ENCODE results near the gene SGSM1.
"Not testable (repeated sequence)": the region's sequence is repeated elsewhere in the genome, so short reads cannot be mapped to it uniquely, and the experiment has no call there.

Gene SGSM1

GRCh38 chr22:24827296-24827695, 21.3 kb downstream of the SGSM1 start:
- Histone ChIP-seq H3K4me3 (ENCODE audit: low read depth, low read length) (no peak overlapping the region), H3K9me3 (ENCODE audit: control insufficient read depth, insufficient read depth, low read length) (no peaks in the 10 kb centered on the region), H3K4me1 (ENCODE audit: control insufficient read depth, insufficient read depth, low read length) (peaks cover 20% of the 10 kb centered on the region), H3K9ac (ENCODE audit: low read depth, low read length) (no peak overlapping the region), H3K36me3 (ENCODE audit: control insufficient read depth, insufficient read depth, low read length) (no peaks in the 10 kb centered on the region), H3K27me3 (ENCODE audit: control insufficient read depth, insufficient read depth, low read length) (no peaks in the 10 kb centered on the region)

- Histone ChIP-seq H3K4me1 (ENCODE audit: control insufficient read depth, insufficient read depth, low read length) (peaks cover 30% of the 10 kb centered on the region), H3K4me3 (ENCODE audit: low read depth, low read length) (no peak overlapping the region), H3K36me3 (ENCODE audit: control insufficient read depth, insufficient read depth, low read length) (no peaks in the 10 kb centered on the region), H3K9me3 (ENCODE audit: control insufficient read depth, insufficient read depth, low read length) (no peaks in the 10 kb centered on the region), H3K9ac (ENCODE audit: low read depth, low read length) (no peak overlapping the region), H3K27me3 (ENCODE audit: control insufficient read depth, insufficient read depth, low read length) (no peaks in the 10 kb centered on the region)
Measured at GRCh38 chr22:24830205-24830979, 24.4 kb downstream of the SGSM1 start.

- peaks cover 30% of the 10 kb centered on the region for H3K4me1 ChIP-seq (ENCODE audit: control insufficient read depth, insufficient read depth, low read length)
Measured at GRCh38 chr22:24831687-24832086, 25.7 kb downstream of the SGSM1 start.

GRCh38 chr22:24833881-24834495, 28.0 kb downstream of the SGSM1 start:
- no peaks in the 10 kb centered on the region for H3K27me3 ChIP-seq (ENCODE audit: control insufficient read depth, insufficient read depth, low read length)
- no peaks in the 10 kb centered on the region for H3K36me3 ChIP-seq (ENCODE audit: control insufficient read depth, insufficient read depth, low read length)
- H3K4me3 ChIP-seq (ENCODE audit: low read depth, low read length): no peak overlapping the region
- H3K9ac ChIP-seq (ENCODE audit: low read depth, low read length): no peak overlapping the region
- peaks cover 30% of the 10 kb centered on the region for H3K4me1 ChIP-seq (ENCODE audit: control insufficient read depth, insufficient read depth, low read length)
- H3K9me3 ChIP-seq (ENCODE audit: control insufficient read depth, insufficient read depth, low read length): no peaks in the 10 kb centered on the region

More at GRCh38 chr22:24831687-24832086, 25.7 kb downstream of the SGSM1 start:
- Histone ChIP-seq H3K27me3 (ENCODE audit: control insufficient read depth, insufficient read depth, low read length) (no peaks in the 10 kb centered on the region), H3K4me3 (ENCODE audit: low read depth, low read length) (no peak overlapping the region), H3K9me3 (ENCODE audit: control insufficient read depth, insufficient read depth, low read length) (no peaks in the 10 kb centered on the region), H3K36me3 (ENCODE audit: control insufficient read depth, insufficient read depth, low read length) (no peaks in the 10 kb centered on the region), H3K9ac (ENCODE audit: low read depth, low read length) (no peak overlapping the region)

GRCh38 chr22:24834845-24835570, 29.0 kb downstream of the SGSM1 start:
- H3K27me3 ChIP-seq (ENCODE audit: control insufficient read depth, insufficient read depth, low read length): no peaks in the 10 kb centered on the region
- H3K36me3 ChIP-seq (ENCODE audit: control insufficient read depth, insufficient read depth, low read length): no peaks in the 10 kb centered on the region
- no peak overlapping the region for H3K4me3 ChIP-seq (ENCODE audit: low read depth, low read length)
- no peaks in the 10 kb centered on the region for H3K9me3 ChIP-seq (ENCODE audit: control insufficient read depth, insufficient read depth, low read length)
- no peak overlapping the region for H3K9ac ChIP-seq (ENCODE audit: low read depth, low read length)
- H3K4me1 ChIP-seq (ENCODE audit: control insufficient read depth, insufficient read depth, low read length): peaks cover 26% of the 10 kb centered on the region

- Histone ChIP-seq H3K27me3 (ENCODE audit: control insufficient read depth, insufficient read depth, low read length) (no peaks in the 10 kb centered on the region), H3K9ac (ENCODE audit: low read depth, low read length) (no peak overlapping the region), H3K36me3 (ENCODE audit: control insufficient read depth, insufficient read depth, low read length) (no peaks in the 10 kb centered on the region), H3K4me3 (ENCODE audit: low read depth, low read length) (no peak overlapping the region), H3K9me3 (ENCODE audit: control insufficient read depth, insufficient read depth, low read length) (no peaks in the 10 kb centered on the region), H3K4me1 (ENCODE audit: control insufficient read depth, insufficient read depth, low read length) (peaks cover 14% of the 10 kb centered on the region)
Measured at GRCh38 chr22:24836282-24836681, 30.3 kb downstream of the SGSM1 start.

- not testable (repeated sequence) for H3K4me1 ChIP-seq (ENCODE audit: control insufficient read depth, insufficient read depth, low read length); H3K4me3 ChIP-seq (ENCODE audit: low read depth, low read length); H3K9ac ChIP-seq (ENCODE audit: low read depth, low read length); H3K9me3 ChIP-seq (ENCODE audit: control insufficient read depth, insufficient read depth, low read length); H3K27me3 ChIP-seq (ENCODE audit: control insufficient read depth, insufficient read depth, low read length); H3K36me3 ChIP-seq (ENCODE audit: control insufficient read depth, insufficient read depth, low read length)
Measured at GRCh38 chr22:24837517-24837916, 31.5 kb downstream of the SGSM1 start.

GRCh38 chr22:24841261-24841660, 35.2 kb downstream of the SGSM1 start:
- H3K9ac ChIP-seq (ENCODE audit: low read depth, low read length): no peak overlapping the region
- no peaks in the 10 kb centered on the region for H3K36me3 ChIP-seq (ENCODE audit: control insufficient read depth, insufficient read depth, low read length)
- H3K4me3 ChIP-seq (ENCODE audit: low read depth, low read length): no peak overlapping the region
- H3K4me1 ChIP-seq (ENCODE audit: control insufficient read depth, insufficient read depth, low read length): no peaks in the 10 kb centered on the region
- no peaks in the 10 kb centered on the region for H3K27me3 ChIP-seq (ENCODE audit: control insufficient read depth, insufficient read depth, low read length)
- H3K9me3 ChIP-seq (ENCODE audit: control insufficient read depth, insufficient read depth, low read length): no peaks in the 10 kb centered on the region

- no peaks in the 10 kb centered on the region for H3K36me3 ChIP-seq (ENCODE audit: control insufficient read depth, insufficient read depth, low read length)
- no peaks in the 10 kb centered on the region for H3K9me3 ChIP-seq (ENCODE audit: control insufficient read depth, insufficient read depth, low read length)
- H3K27me3 ChIP-seq (ENCODE audit: control insufficient read depth, insufficient read depth, low read length): no peaks in the 10 kb centered on the region
- H3K9ac ChIP-seq (ENCODE audit: low read depth, low read length): no peak overlapping the region
- no peaks in the 10 kb centered on the region for H3K4me1 ChIP-seq (ENCODE audit: control insufficient read depth, insufficient read depth, low read length)
- H3K4me3 ChIP-seq (ENCODE audit: low read depth, low read length): no peak overlapping the region
Measured at GRCh38 chr22:24843048-24843447, 37.0 kb downstream of the SGSM1 start.

- Histone ChIP-seq H3K9me3 (ENCODE audit: control insufficient read depth, insufficient read depth, low read length) (no peaks in the 10 kb centered on the region), H3K4me1 (ENCODE audit: control insufficient read depth, insufficient read depth, low read length) (no peaks in the 10 kb centered on the region), H3K4me3 (ENCODE audit: low read depth, low read length) (no peak overlapping the region), H3K36me3 (ENCODE audit: control insufficient read depth, insufficient read depth, low read length) (no peaks in the 10 kb centered on the region), H3K9ac (ENCODE audit: low read depth, low read length) (no peak overlapping the region), H3K27me3 (ENCODE audit: control insufficient read depth, insufficient read depth, low read length) (no peaks in the 10 kb centered on the region)
Measured at GRCh38 chr22:24845041-24845898, 39.3 kb downstream of the SGSM1 start.

- Histone ChIP-seq H3K27me3 (ENCODE audit: control insufficient read depth, insufficient read depth, low read length) (no peaks in the 10 kb centered on the region), H3K4me3 (ENCODE audit: low read depth, low read length) (no peak overlapping the region), H3K9ac (ENCODE audit: low read depth, low read length) (no peak overlapping the region), H3K4me1 (ENCODE audit: control insufficient read depth, insufficient read depth, low read length) (peaks cover 2% of the 10 kb centered on the region), H3K36me3 (ENCODE audit: control insufficient read depth, insufficient read depth, low read length) (no peaks in the 10 kb centered on the region), H3K9me3 (ENCODE audit: control insufficient read depth, insufficient read depth, low read length) (no peaks in the 10 kb centered on the region)
Measured at GRCh38 chr22:24847490-24847889, 41.5 kb downstream of the SGSM1 start.
